Stimulated activated naive CD4-positive, alpha-beta T cell treated with Interleukin-2 at 50 U/mL for 16 hours (primary cell): ENCODE data around the gene RAN.
"Not testable (repeated sequence)": the region's sequence is repeated elsewhere in the genome, so short reads cannot be mapped to it uniquely, and the experiment has no call there.

Experiments
- DNase-seq: peaks from one replicate; lab custom pipeline; 2025; lab: John Stamatoyannopoulos, UW

Gene RAN

DNA sequence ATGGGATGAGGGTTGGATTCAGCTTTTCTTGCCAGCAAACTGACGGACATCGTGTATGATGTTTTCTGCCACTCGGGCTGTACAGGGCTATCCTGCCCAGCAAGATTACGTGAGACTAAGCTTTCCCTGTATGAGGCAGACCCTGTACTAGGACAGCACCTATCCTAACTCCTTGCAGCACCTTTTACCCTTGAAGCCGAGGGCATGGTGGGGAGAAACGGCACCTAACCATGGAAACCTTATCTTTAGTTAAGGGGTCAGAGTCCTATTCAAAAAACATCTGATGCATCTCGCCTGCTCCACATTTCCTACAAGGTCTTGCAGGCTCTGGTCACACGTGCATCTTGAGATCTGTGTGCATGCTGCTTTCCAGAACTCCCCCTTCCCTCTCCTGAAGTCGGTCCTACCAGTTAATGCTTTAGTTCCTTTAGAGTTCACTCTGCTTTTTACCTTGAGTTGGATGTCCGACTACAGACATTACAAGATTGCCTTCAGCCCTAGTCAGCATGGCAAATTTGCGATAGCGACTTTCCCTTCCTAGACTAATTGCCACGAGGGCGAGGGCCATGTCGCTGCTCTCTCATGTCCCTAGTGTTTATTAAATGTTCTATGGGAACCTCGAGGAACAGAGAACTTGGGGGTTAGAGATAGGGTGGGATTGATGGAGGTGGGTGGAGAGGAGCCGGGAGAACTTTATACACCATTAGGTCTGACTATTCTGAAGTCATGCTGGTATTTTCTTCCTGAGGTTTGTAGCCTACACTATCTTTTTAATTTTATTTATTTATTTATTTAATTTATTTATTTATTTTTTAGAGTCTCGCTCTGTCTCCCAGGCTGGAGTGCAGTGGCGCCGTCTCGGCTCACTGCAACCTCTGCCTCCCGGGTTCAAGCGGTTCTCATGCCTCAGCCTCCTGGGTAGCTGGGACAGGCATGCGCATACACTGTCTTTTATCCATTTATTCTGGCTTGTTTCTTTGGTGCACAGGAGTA is 6.6 kb downstream of the RAN start:
- DNase-seq = no peak

DNA sequence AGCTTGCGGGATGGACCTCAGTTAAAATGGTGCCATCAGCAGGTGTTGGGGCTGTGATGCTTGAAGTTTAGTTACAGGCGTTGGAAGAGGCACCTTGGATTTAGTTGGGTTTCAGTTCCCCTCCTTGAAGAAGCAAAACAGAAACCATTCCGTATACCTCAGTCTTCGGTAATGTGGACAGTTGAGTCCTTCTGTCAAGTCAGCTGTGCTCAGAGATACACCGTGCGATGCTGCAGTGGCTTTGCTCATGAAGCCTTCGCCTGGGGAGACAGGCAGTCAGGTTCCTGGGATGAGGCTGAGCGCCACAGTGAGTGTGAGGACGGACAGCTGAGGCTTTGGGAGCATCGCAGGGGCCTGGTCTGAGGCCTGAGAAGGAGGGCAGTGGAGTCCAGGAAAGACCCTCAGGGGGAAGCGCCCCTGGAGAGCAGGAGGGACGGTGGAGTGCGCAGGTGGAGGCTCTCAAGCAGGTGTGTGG is 7.4 kb downstream of the RAN start:
- DNase-seq = no peak

DNA sequence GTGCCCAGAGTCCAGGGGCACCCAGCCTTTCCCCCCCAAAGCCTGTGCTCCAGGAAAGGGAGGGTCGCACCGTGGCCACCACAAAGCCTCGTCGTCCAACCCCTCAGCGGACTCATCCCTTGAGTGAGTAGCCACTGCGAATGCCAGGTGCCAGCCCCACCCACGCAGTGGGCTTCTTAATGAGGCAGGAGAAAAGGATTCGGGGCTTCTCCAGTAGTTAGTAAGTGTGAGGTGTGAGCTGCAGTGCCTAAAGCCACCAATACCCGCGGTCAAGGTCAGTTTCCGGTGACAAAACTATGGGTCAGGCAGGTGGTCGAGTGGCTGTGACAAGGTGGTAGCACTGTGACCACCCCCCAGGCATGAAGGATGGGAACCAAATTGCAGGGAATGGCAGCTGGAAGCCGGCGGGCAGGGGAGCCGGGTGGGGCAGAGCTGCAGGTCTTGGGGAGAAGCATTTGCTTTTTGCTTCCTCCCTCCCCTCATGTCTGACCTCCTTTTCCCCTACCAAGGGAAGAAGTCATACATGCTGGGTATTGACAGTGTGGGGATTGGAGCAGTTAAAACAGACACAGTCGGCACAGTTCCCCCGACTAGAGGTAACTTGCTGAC is 8.0 kb downstream of the RAN start:
- no peak for DNase-seq

DNA sequence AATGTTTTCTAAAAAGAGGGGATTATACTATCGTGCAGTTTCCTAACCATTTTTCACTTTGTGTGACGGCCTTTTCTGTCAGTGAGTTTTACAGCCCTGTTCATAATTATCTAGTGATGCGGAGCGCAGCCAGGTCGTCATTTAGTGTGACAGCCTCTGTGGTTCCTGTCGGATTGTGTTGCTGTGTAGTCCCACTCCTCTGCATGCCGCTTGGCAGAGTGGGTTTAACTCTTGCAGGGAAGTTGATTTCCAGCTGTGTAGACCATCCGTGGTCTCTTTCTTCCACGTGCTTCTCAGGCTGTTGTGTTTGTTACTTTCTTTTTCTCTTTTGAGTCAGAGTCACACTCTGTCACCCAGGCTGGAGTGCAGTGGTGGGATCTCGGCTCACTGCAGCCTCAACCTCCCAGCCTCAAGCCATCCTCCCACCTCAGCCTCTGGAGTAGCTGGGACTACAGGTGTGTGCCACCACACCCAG is 8.6 kb downstream of the RAN start:
- DNase-seq = no peak

DNA sequence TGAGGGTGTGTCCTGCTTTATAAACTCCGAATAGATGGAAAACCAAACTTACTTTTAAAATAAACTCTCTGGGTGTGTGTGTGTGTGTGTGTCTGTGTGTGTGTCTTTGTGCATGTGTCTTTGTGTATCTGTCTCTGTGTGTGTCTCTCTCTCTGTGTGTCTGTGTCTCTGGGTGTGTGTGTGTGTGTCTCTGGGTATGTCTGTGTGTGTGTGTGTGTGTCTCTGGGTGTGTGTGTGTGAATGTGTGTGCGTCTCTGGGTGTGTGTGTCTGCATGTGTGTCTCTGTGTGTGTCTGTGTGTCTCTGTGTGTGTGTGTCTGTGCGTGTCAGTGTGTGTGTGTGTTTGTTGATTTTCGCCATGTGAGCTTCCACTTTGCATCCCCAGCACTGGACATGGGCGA is 9.2 kb downstream of the RAN start:
- DNase-seq = no peak

DNA sequence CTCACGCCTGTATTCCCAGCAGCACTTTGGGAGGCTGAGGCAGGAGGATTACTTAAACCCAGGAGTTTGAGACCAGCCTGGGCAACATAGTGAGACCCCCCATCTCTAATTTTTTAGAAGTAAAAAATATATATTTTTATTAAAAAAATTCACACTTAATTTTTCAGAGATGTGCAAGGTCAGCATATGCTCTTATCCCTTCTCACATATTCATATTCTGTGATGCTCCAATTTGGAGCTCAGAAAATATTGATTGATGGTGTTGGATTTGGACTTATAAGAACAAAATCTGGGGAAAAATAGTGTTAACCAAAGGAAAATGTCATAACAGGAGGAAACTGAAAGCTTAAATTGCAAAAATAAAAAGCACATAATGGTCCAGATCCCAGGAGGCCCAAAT is 9.7 kb downstream of the RAN start:
- no peak for DNase-seq

DNA sequence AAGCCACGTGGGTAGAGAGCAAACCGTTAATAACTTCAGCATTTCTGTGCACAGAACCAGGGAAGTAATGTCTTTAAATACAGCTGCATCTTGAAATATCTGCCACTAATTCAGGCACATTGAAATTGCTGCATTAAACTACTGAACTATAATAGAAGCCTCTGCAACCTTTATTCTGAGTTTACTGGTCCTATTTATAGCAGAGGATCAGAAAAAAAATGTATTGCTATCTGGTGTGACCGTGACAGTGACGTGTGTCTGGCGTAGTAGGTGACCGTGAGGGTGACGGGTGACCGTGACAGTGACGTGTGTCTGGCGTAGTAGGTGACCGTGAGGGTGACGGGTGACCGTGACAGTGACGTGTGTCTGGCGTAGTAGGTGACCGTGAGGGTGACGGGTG is 15.3 kb downstream of the RAN start:
- not testable (repeated sequence) for DNase-seq

DNA sequence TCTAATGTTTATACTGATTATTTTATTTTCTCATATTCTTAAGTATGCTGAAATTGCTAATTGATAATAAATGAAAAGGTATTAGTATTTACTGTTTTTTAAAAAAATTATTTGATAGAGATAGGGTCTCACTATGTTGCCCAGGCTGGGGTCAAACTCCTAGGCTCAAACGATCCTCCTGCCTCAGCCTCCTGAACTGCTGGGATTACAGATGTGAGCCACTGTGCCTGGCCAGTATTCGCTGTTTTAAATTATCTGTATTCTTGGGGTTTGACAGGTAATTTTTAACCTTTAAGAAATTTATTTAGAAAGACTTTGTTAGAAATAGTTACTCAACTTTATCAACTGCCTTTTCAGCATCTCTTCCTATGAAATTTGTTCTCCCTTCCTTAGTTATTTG is 32.2 kb downstream of the RAN start:
- DNase-seq = no peak

DNA sequence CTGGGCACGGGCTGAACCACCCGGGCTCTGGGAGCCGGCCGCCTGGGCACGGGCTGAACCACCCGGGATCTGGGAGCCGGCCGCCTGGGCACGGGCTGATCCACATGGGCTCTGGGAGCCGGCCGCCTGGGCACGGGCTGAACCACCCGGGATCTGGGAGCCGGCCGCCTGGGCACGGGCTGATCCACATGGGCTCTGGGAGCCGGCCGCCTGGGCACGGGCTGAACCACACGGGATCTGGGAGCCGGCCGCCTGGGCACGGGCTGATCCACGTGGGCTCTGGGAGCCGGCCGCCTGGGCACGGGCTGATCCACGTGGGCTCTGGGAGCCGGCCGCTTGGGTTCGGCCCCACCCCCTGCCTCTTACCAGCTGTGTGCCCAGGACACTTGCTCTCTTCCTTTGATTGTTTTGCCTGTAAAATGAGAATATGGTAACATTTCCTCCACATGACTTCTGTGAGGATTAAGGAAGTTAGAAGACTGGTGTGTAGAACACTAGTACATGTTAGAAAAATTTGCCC is 33.1 kb downstream of the RAN start:
- DNase-seq = not testable (repeated sequence)

DNA sequence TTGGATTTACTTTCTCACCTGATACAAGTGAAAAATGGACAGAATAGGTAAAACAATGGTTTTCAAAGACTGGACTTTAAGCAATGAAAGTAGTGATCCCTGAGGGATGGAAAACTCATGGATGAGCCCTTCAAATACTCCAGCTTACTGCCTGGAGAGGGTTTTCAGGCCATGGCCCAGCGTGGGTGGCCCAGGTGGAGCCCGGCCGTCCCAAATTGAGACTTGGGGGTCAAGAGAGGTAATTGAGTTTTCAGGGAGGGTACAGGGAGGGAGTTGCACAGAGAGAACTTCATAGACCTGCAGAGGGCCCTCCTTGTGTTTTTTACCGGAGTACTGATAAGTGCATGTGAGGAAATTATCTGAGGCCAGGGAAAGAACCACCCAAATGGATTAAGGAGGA is 37.2 kb downstream of the RAN start:
- no peak for DNase-seq

DNA sequence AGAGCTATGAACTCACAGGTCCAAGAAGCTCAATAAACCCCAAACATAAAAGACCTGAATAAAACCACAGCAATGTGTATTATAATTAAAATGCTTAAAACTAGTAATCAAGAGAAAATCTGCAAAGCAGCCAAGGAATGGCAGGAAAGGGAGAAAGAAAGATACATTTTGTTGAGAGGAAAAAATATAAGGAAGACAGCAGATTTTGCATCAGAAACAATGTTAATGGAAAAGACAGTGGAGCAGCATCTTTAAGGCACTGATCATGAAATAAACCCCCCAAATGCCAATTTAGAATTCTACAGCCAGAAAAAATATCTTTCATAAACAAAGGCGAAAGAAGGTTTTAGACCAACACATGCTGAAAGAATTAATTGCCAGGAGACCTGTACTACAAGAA is 39.3 kb downstream of the RAN start:
- no peak for DNase-seq

DNA sequence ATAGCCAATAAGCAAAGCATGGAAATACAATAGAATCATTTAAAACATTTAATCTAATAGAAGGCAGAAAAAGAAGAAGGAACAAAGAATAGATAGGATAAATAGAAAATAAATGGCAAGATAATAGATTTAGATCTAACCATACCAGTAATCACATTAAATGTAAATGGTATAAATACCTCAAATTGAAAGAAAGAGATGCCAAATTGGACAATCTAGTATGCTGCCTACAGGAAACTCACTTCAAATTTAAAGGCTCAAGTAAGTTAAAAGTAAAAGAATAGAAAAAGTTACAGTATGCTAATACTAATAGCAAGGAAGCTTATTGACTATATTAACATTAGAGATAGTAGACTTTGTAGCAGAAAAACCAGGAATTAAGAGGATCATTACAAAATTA is 40.1 kb downstream of the RAN start:
- no peak for DNase-seq

DNA sequence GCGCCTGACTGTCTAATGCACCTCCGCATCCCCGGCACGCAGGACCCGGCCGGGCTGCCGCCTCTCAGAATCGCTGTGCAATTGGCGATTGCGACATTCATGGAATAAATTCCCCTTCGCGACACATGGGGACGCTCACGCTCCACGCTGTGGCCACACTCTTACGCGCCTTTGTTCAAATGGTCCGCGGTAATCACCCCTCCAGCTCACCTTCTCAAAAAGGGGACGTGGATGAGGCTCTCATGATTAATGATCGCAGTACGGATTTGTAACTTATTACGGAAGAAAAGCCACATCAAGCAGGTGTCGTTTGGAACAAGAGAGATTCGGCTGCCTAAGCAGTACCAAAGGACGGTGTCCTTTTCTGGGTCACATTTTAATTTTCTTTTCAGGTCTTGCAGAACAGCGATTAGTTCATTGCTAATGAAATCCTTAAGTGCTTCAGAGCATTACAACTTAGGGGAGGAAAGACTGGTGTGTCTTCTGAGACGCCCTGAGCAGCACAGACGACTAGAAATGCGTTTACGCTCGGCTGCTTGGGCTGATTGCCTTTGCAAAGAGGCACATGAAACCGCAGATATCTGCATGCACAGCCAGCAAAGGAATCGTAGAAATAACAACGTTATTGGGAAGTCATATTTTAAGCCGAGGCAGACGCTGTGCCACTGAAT is 44.5 kb downstream of the RAN start:
- no peak for DNase-seq

DNA sequence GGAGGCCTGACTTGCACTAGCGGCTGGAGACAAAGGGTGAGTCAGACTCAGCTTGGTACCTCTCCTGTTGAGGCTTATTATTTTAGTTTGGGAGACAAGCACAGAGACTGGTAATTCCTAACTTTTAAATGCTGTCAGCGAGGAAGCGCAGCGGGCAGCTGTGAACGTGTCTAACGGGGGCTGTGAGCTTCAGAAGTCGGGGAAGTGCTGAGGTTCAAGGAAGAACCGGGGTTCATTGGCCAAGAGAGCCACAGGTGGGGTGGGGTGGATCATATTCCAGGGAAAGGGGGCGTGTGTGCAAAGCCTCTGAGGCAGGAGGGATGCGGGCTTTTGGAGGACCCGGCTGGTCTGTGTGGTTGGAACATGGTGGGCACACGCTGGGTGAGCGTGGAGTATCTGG is 45.7 kb downstream of the RAN start:
- no peak for DNase-seq

DNA sequence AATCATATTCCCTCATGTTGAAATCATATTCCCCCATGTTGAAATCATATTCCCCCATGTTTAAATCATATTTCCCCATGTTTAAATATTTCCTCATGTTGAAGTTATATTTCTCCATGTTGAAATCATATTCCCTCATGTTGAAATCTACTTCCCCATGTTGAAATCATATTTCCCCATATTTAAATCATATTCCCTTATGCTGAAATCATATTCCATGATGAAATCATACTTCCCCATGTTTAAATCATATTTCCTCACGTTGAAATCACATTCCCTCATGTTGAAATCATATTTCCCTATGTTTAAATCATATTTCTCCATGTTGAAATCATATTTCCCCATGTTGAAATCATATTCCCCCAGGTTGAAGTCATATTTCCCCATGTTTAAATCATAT is 47.2 kb downstream of the RAN start:
- no peak for DNase-seq

DNA sequence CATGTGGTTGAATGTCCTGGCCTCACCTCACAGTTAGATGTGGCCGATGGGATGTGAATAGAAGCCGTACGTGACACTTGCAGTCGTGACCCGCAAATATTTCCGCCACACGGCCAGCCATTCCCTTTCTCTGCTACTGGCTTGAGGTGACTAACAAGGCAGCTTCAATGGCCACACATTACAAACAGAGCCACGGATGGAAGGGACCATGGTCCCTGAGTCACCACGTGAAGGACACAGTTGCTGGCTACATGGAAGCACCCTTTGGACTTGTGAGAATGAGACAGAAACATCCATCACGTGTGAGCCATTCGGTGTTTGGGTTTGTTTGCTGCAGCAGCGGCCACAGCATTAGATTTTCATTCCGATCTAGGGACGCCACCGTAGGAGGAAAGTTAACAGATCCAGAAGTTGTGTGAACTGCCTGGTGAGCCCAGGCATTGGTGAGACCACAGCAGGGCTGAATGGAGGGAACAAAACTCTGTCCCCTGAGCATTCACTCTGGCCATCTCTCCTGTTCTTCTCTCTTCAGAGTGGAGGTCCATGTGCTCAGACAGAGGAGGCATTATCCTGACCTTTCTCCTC is 48.3 kb downstream of the RAN start:
- no peak for DNase-seq

DNA sequence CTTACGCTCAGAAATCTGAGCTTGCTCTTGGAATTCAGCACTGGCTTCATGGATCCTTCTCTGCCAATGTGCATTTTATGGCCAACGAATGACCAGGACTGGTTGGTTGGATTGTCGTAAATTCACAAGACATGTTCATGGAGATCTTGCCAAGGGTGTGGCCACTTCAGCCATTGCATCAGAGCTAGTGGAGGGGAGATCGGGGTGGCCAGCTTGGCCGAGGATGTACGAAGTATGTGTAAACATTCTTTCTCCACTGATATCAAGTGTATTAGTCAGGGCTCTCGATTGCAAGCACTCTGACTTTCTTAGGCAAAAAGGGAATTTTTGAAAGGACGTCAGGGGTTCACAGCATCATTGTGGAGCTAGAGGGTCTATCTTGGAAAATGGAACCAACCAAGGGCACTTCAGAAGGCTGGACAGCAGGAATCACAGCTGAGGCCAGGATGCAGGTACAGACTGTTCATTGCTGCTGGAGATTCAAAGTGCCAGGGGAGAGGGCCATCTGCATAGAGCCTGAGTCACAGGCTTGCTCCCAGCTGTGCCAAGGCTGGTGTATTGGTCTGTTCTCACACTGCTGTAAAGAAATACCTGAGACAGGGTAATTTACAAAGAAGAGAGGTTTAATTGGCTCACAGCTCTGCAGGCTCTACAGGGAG is 49.0 kb downstream of the RAN start:
- no peak for DNase-seq

DNA sequence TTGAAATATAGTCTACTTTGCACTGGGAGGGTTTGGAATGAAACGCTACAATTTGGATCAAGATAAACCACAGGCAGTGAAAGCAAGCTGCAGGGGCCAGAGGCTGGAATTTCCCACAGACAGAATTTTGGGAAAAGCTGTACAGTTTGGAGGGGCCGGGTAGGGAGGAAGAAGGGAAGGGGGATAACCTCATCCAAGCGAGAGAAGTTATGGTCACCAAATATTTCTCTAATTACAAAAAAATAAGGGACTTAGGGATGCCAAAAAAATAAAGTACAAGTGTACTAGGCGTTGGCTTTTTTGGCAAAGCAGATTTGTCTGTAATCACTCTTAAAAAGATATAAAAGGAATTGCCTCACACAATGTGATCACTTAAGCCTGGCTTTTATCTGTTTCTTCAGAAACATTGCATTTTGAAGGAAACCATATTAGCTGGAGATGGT is 50.7 kb downstream of the RAN start:
- no peak for DNase-seq

DNA sequence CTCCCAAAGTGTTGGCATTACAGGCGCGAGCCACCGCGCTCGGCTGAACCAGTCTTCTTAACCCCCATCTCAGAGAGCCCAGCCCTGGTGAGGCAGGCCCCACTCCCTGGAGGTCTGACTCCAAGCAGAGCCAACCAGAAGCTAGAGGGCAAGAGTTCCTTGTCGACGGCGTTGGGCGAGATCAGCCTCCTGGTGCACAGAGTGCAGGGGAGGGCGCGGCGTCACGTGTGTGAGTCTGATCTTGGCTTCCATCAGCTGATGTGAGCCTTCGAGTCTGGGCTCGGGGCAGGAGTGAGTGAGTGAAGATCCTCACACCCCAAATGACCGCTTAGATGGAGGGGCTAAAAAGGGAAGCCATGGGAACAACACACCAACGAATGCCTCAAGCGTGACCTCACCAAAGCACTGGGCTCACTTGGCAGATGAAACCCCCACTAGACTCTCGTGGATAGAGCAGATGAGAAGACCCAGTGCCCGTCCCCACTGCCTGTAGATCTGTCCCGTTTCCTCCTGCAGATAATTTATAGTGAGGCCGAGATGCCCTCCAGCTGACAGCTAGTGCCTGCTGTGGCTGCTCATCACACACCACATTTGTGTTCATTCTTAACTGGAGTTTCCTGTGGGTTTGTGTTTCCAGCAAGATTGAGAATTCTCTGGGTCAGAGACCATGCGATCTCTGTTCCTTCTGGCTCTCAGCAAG is 53.2 kb downstream of the RAN start:
- DNase-seq = no peak

DNA sequence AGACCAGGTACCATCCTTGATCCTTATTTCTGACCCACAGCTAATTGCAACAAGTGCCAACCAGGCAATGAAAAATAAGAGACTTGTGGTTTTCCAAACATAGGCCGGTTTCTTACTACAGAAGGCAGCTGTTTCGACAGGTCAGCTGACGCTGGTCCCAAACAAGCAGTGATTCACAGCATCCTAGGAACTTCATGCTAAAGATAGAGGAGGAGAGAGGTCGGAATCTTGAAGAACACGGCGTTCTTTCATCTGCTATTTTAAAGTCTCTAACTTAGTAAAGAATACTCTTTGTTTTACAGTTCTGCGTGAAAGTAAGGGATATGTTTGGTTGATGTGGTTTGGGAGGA is 53.8 kb downstream of the RAN start:
- DNase-seq = no peak
